Bronchial epithelial cell (primary cell): Measurements from ENCODE around the gene NIN. TPM values are rescaled to one million over a fixed set of nuclear protein-coding genes. Genes with fewer than 3 reads are reported as not detected.

Experiments
- DNase-seq: peaks from one replicate; pipeline ENCODE4 v3.0.0-alpha.2; 2010; ENCODE audit warnings: low read depth
- FAIRE-seq: peaks from 2 replicates; lab custom pipeline; 2011; peaks lifted over from hg19 to GRCh38; lab: Jason Lieb, UNC
- H3K27me3 ChIP-seq: 2 replicates; pipeline ENCODE4 v1.5.1; 2011; ENCODE audit warnings: low read length; ENCODE audit not compliant: control insufficient read depth, insufficient read depth
- H3K36me3 ChIP-seq: 2 replicates; pipeline ENCODE4 v1.5.1; 2011; ENCODE audit warnings: low read length; ENCODE audit not compliant: control insufficient read depth, insufficient read depth
- H3K4me3 ChIP-seq: 2 replicates; pipeline ENCODE4 v1.5.1; 2011; ENCODE audit warnings: mild to moderate bottlenecking, low read depth, low read length, control low read depth
- total RNA-seq: library from RNA; depleted of rRNA; stranded (reverse); fragments of >200 nt; gene quantifications from 2 replicates; pipeline ENCODE4 v1.2.1, GENCODE V29; 2014
- TF ChIP-seq, protein P1 (sequence below): IDR thresholded peaks from 2 replicates; pipeline ENCODE4 v1.5.1; 2011; ENCODE audit warnings: mild to moderate bottlenecking, moderate library complexity, low read length, control low read depth, inconsistent platforms; ENCODE audit not compliant: insufficient read depth, severe bottlenecking

NIN gene
- total RNA-seq, 1 donor from 2014 or later: 16.8 TPM

DNA sequence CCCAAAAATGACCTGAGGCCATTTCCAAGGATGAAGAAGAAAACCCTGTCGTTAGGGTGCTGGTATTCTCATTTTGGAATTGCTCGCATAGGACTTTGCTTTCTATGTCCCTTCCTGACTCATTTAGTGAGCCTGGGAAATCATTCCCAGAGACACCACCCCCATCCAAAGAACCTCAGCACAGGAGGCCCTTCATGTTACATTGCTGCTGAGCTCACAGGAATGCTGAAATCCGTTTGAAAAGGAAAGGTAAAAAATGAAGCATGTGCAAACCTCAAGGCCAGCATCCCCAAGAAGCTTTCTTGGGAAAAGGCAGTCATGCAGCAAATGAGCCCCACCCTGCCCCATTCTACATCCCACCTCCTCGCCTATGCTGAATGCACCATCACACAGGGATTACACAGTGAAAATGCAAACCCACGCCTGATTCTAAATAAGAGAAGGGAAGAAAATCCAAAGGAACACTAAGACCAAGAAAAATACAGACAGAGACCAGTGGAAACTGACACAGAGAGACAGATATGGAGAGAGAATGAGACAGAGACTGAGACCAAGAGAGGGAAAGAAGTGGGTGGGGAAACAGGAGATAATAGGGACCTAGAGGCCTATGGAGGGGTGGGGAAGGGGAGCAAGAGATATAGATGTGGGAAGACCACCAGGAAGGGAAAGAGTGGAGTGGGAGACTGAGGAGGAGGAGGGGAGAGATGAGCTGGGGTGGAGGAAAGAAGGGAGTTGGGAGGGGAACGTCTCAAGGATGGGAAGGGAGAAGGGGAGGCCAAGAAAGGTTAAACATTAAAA, 33.5 kb downstream of the NIN start:
- no peak for FAIRE-seq
- no peak overlapping the region for H3K4me3 ChIP-seq
- no peaks in the 10 kb centered on the region for H3K27me3 ChIP-seq
- DNase-seq: no peak
- H3K36me3 ChIP-seq: no peaks in the 10 kb centered on the region
- TF ChIP-seq, protein P1, sequence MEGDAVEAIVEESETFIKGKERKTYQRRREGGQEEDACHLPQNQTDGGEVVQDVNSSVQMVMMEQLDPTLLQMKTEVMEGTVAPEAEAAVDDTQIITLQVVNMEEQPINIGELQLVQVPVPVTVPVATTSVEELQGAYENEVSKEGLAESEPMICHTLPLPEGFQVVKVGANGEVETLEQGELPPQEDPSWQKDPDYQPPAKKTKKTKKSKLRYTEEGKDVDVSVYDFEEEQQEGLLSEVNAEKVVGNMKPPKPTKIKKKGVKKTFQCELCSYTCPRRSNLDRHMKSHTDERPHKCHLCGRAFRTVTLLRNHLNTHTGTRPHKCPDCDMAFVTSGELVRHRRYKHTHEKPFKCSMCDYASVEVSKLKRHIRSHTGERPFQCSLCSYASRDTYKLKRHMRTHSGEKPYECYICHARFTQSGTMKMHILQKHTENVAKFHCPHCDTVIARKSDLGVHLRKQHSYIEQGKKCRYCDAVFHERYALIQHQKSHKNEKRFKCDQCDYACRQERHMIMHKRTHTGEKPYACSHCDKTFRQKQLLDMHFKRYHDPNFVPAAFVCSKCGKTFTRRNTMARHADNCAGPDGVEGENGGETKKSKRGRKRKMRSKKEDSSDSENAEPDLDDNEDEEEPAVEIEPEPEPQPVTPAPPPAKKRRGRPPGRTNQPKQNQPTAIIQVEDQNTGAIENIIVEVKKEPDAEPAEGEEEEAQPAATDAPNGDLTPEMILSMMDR: no peak

GRCh38 chr14:50796390-50796789, 34.6 kb downstream of the NIN start:
- FAIRE-seq: no peak
- H3K4me3 ChIP-seq: no peak overlapping the region
- TF ChIP-seq, protein P1: no peak

DNA sequence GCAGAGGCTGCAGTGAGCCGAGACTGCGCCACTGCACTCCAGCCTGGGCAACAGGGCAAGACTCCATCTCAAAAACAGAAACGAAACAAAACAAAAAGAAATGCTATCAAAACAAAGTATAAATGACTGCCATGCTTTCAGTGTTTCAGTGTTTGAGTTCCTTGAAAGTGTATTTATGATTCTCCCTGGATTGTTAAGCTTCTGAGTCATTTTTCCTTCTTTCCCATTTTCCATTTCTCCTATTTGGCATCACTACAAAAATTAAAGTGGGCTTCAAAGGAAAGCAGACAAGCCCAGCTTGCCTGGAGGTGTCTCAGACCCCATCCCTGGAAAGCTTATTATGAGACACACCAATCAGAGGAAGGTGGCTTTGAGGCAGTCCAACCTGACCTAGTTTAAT, 35.1 kb downstream of the NIN start:
- TF ChIP-seq, protein P1: no peak
- Histone ChIP-seq H3K27me3 (no peaks in the 10 kb centered on the region), H3K36me3 (peaks cover 3% of the 10 kb centered on the region), H3K4me3 (no peak overlapping the region)
- no peak for DNase-seq
- no peak for FAIRE-seq

More at GRCh38 chr14:50796390-50796789, 34.6 kb downstream of the NIN start:
- peaks cover 3% of the 10 kb centered on the region for H3K36me3 ChIP-seq
- H3K27me3 ChIP-seq: no peaks in the 10 kb centered on the region
- no peak for DNase-seq

- Histone ChIP-seq H3K4me3 (no peak overlapping the region), H3K36me3 (peaks cover 4% of the 10 kb centered on the region), H3K27me3 (no peaks in the 10 kb centered on the region)
- TF ChIP-seq, protein P1: no peak
- FAIRE-seq: no peak
- DNase-seq: no peak
Measured at GRCh38 chr14:50795142-50795541, 35.8 kb downstream of the NIN start.

GRCh38 chr14:50794068-50794645, 36.8 kb downstream of the NIN start:
- TF ChIP-seq, protein P1: no peak
- DNase-seq (no peak), FAIRE-seq (no peak)
- Histone ChIP-seq H3K4me3 (no peak overlapping the region), H3K27me3 (no peaks in the 10 kb centered on the region), H3K36me3 (peaks cover 7% of the 10 kb centered on the region)
